ENCODE results near the gene TMEM37.

Gene TMEM37

GRCh38 chr2:119405151-119405550 is 26.5 kb upstream of the TMEM37 start:
- no peaks in the 10 kb centered on the region for H3K36me3 ChIP-seq (ENCODE audit: insufficient read depth, low read length)
- no peak overlapping the region for H2AFZ ChIP-seq (ENCODE audit: low read depth, low read length)
- H3K9me3 ChIP-seq (ENCODE audit: low read length) = no peaks in the 10 kb centered on the region
- no peaks in the 10 kb centered on the region for H3K27me3 ChIP-seq (ENCODE audit: insufficient read depth, low read length)
- no peaks in the 10 kb centered on the region for H3K4me1 ChIP-seq (ENCODE audit: insufficient read depth, low read length)
- H3K4me3 ChIP-seq (ENCODE audit: low read length) = no peak overlapping the region

GRCh38 chr2:119407430-119408220 is 24.0 kb upstream of the TMEM37 start:
- Histone ChIP-seq H3K27me3 (ENCODE audit: insufficient read depth, low read length) (no peaks in the 10 kb centered on the region), H3K36me3 (ENCODE audit: insufficient read depth, low read length) (no peaks in the 10 kb centered on the region), H3K9me3 (ENCODE audit: low read length) (no peaks in the 10 kb centered on the region), H3K4me1 (ENCODE audit: insufficient read depth, low read length) (no peaks in the 10 kb centered on the region), H2AFZ (ENCODE audit: low read depth, low read length) (no peak overlapping the region), H3K4me3 (ENCODE audit: low read length) (no peak overlapping the region)

- Histone ChIP-seq H3K36me3 (ENCODE audit: insufficient read depth, low read length) (no peaks in the 10 kb centered on the region), H3K4me1 (ENCODE audit: insufficient read depth, low read length) (no peaks in the 10 kb centered on the region), H3K4me3 (ENCODE audit: low read length) (no peak overlapping the region), H2AFZ (ENCODE audit: low read depth, low read length) (no peak overlapping the region), H3K27me3 (ENCODE audit: insufficient read depth, low read length) (no peaks in the 10 kb centered on the region), H3K9me3 (ENCODE audit: low read length) (no peaks in the 10 kb centered on the region)
Observed at GRCh38 chr2:119408221-119408619, 23.4 kb upstream of the TMEM37 start.

- Histone ChIP-seq H3K27me3 (ENCODE audit: insufficient read depth, low read length) (no peaks in the 10 kb centered on the region), H3K4me3 (ENCODE audit: low read length) (no peak overlapping the region), H3K9me3 (ENCODE audit: low read length) (no peaks in the 10 kb centered on the region), H3K36me3 (ENCODE audit: insufficient read depth, low read length) (no peaks in the 10 kb centered on the region), H2AFZ (ENCODE audit: low read depth, low read length) (no peak overlapping the region), H3K4me1 (ENCODE audit: insufficient read depth, low read length) (peaks cover 10% of the 10 kb centered on the region)
Observed at GRCh38 chr2:119409506-119409905, 22.1 kb upstream of the TMEM37 start.

GRCh38 chr2:119414894-119415293 is 16.8 kb upstream of the TMEM37 start:
- Histone ChIP-seq H3K4me1 (ENCODE audit: insufficient read depth, low read length) (peaks cover 10% of the 10 kb centered on the region), H3K36me3 (ENCODE audit: insufficient read depth, low read length) (no peaks in the 10 kb centered on the region), H3K9me3 (ENCODE audit: low read length) (no peaks in the 10 kb centered on the region), H3K4me3 (ENCODE audit: low read length) (no peak overlapping the region), H3K27me3 (ENCODE audit: insufficient read depth, low read length) (no peaks in the 10 kb centered on the region), H2AFZ (ENCODE audit: low read depth, low read length) (no peak overlapping the region)

- no peak overlapping the region for H3K4me3 ChIP-seq (ENCODE audit: low read length)
- H3K4me1 ChIP-seq (ENCODE audit: insufficient read depth, low read length) = peaks cover 10% of the 10 kb centered on the region
- H3K36me3 ChIP-seq (ENCODE audit: insufficient read depth, low read length) = no peaks in the 10 kb centered on the region
- H3K27me3 ChIP-seq (ENCODE audit: insufficient read depth, low read length) = no peaks in the 10 kb centered on the region
- H3K9me3 ChIP-seq (ENCODE audit: low read length) = no peaks in the 10 kb centered on the region
- H2AFZ ChIP-seq (ENCODE audit: low read depth, low read length) = no peak overlapping the region
Observed at GRCh38 chr2:119415630-119416029, 16.0 kb upstream of the TMEM37 start.

- no peaks in the 10 kb centered on the region for H3K27me3 ChIP-seq (ENCODE audit: insufficient read depth, low read length)
- peaks cover 10% of the 10 kb centered on the region for H3K4me1 ChIP-seq (ENCODE audit: insufficient read depth, low read length)
- H3K36me3 ChIP-seq (ENCODE audit: insufficient read depth, low read length) = no peaks in the 10 kb centered on the region
- H2AFZ ChIP-seq (ENCODE audit: low read depth, low read length) = no peak overlapping the region
- peaks cover 3% of the 10 kb centered on the region for H3K9me3 ChIP-seq (ENCODE audit: low read length)
- H3K4me3 ChIP-seq (ENCODE audit: low read length) = no peak overlapping the region
Observed at GRCh38 chr2:119416299-119416923, 15.2 kb upstream of the TMEM37 start.

GRCh38 chr2:119417908-119418307 is 13.7 kb upstream of the TMEM37 start:
- no peaks in the 10 kb centered on the region for H3K36me3 ChIP-seq (ENCODE audit: insufficient read depth, low read length)
- peaks cover 18% of the 10 kb centered on the region for H3K4me1 ChIP-seq (ENCODE audit: insufficient read depth, low read length)
- H2AFZ ChIP-seq (ENCODE audit: low read depth, low read length) = no peak overlapping the region
- no peak overlapping the region for H3K4me3 ChIP-seq (ENCODE audit: low read length)
- H3K27me3 ChIP-seq (ENCODE audit: insufficient read depth, low read length) = no peaks in the 10 kb centered on the region
- H3K9me3 ChIP-seq (ENCODE audit: low read length) = peaks cover 3% of the 10 kb centered on the region

- no peak overlapping the region for H2AFZ ChIP-seq (ENCODE audit: low read depth, low read length)
- peaks cover 16% of the 10 kb centered on the region for H3K4me1 ChIP-seq (ENCODE audit: insufficient read depth, low read length)
- H3K9me3 ChIP-seq (ENCODE audit: low read length) = peaks cover 3% of the 10 kb centered on the region
- no peak overlapping the region for H3K4me3 ChIP-seq (ENCODE audit: low read length)
- no peaks in the 10 kb centered on the region for H3K36me3 ChIP-seq (ENCODE audit: insufficient read depth, low read length)
- H3K27me3 ChIP-seq (ENCODE audit: insufficient read depth, low read length) = no peaks in the 10 kb centered on the region
Observed at GRCh38 chr2:119419065-119419464, 12.6 kb upstream of the TMEM37 start.

- H3K4me3 ChIP-seq (ENCODE audit: low read length) = no peak overlapping the region
- H3K36me3 ChIP-seq (ENCODE audit: insufficient read depth, low read length) = no peaks in the 10 kb centered on the region
- peaks cover 3% of the 10 kb centered on the region for H3K9me3 ChIP-seq (ENCODE audit: low read length)
- H3K27me3 ChIP-seq (ENCODE audit: insufficient read depth, low read length) = no peaks in the 10 kb centered on the region
- peaks cover 13% of the 10 kb centered on the region for H3K4me1 ChIP-seq (ENCODE audit: insufficient read depth, low read length)
- H2AFZ ChIP-seq (ENCODE audit: low read depth, low read length) = no peak overlapping the region
Observed at GRCh38 chr2:119419803-119420508, 11.7 kb upstream of the TMEM37 start.

GRCh38 chr2:119421304-119421703 is 10.3 kb upstream of the TMEM37 start:
- H3K4me3 ChIP-seq (ENCODE audit: low read length) = no peak overlapping the region
- no peak overlapping the region for H2AFZ ChIP-seq (ENCODE audit: low read depth, low read length)
- no peaks in the 10 kb centered on the region for H3K36me3 ChIP-seq (ENCODE audit: insufficient read depth, low read length)
- peaks cover 3% of the 10 kb centered on the region for H3K9me3 ChIP-seq (ENCODE audit: low read length)
- H3K4me1 ChIP-seq (ENCODE audit: insufficient read depth, low read length) = peaks cover 13% of the 10 kb centered on the region
- no peaks in the 10 kb centered on the region for H3K27me3 ChIP-seq (ENCODE audit: insufficient read depth, low read length)

- Histone ChIP-seq H3K4me3 (ENCODE audit: low read length) (no peak overlapping the region), H3K9me3 (ENCODE audit: low read length) (peaks cover 3% of the 10 kb centered on the region), H3K4me1 (ENCODE audit: insufficient read depth, low read length) (peaks cover 13% of the 10 kb centered on the region), H2AFZ (ENCODE audit: low read depth, low read length) (no peak overlapping the region), H3K36me3 (ENCODE audit: insufficient read depth, low read length) (no peaks in the 10 kb centered on the region), H3K27me3 (ENCODE audit: insufficient read depth, low read length) (peaks cover 1% of the 10 kb centered on the region)
Observed at GRCh38 chr2:119421741-119422140, 9.9 kb upstream of the TMEM37 start.

- peaks cover 5% of the 10 kb centered on the region for H3K27me3 ChIP-seq (ENCODE audit: insufficient read depth, low read length)
- H3K9me3 ChIP-seq (ENCODE audit: low read length) = peaks cover 3% of the 10 kb centered on the region
- no peak overlapping the region for H2AFZ ChIP-seq (ENCODE audit: low read depth, low read length)
- H3K36me3 ChIP-seq (ENCODE audit: insufficient read depth, low read length) = no peaks in the 10 kb centered on the region
- H3K4me3 ChIP-seq (ENCODE audit: low read length) = no peak overlapping the region
- H3K4me1 ChIP-seq (ENCODE audit: insufficient read depth, low read length) = peaks cover 13% of the 10 kb centered on the region
Observed at GRCh38 chr2:119422360-119423107, 9.1 kb upstream of the TMEM37 start.
